Measurements from ENCODE around the gene IQSEC2.
A peak's percentile ranks its signal among the peaks of the same experiment; 100 is the strongest.

The IQSEC2 gene

DNA sequence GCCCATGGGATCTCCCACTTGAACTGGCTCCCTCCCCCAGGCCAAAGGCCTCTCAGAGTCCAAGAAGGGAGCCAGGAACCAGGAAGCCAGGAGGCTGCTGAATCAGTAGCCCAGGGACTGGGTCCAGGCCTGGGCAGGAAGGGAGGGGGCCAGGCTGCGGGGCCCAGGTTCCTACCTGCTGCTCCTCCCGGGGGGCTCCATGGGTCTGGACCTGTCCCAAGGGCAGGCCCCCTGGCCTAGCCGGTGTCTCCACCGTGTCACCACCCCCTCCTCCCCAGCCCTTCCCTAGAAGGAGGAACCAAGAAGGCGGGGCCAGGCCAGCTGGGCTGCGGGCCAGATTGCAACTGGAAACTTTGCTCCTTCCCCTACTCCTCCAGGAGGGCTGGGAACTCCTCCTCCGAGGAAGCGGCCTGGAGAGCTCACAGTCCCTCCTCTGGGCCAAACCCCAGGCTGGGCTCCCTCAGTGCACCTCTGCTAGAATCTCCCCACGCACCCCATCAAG, at the start of gene IQSEC2:
Gene IQSEC2, minus strand, starts transcription at position 264 of the 502 bp plus-strand sequence.
- TF ChIP-seq, protein P1, sequence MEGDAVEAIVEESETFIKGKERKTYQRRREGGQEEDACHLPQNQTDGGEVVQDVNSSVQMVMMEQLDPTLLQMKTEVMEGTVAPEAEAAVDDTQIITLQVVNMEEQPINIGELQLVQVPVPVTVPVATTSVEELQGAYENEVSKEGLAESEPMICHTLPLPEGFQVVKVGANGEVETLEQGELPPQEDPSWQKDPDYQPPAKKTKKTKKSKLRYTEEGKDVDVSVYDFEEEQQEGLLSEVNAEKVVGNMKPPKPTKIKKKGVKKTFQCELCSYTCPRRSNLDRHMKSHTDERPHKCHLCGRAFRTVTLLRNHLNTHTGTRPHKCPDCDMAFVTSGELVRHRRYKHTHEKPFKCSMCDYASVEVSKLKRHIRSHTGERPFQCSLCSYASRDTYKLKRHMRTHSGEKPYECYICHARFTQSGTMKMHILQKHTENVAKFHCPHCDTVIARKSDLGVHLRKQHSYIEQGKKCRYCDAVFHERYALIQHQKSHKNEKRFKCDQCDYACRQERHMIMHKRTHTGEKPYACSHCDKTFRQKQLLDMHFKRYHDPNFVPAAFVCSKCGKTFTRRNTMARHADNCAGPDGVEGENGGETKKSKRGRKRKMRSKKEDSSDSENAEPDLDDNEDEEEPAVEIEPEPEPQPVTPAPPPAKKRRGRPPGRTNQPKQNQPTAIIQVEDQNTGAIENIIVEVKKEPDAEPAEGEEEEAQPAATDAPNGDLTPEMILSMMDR (conservative IDR thresholded peaks at IDR 0.05), result no peak
- H3K27ac ChIP-seq, result peak within 1 kb of the TSS; percentile 52; the same call in 1 of the 2 replicates

DNA sequence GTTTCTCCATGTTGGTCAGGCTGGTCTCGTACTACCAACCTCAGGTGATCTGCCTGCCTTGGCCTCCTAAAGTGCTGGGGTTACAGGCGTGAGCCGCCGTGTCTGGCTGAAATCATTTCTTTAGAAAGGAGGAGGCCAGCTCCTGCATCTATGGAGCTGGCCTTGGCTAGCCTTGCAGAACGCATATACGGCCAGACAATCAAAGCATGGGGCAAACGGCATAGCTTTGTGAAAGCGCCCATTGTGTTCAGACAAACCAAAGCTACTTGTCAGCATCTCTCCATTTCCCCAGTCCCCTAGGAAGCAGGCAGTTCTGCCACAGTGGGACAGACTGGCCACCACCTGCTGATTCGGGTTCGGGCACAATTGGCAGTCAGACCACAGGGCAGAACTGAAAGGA, 48.9 kb upstream of the IQSEC2 start:
- TF ChIP-seq, protein P1 (conservative IDR thresholded peaks at IDR 0.05), result no peak
- H3K27ac ChIP-seq, result no peak overlapping the region

DNA sequence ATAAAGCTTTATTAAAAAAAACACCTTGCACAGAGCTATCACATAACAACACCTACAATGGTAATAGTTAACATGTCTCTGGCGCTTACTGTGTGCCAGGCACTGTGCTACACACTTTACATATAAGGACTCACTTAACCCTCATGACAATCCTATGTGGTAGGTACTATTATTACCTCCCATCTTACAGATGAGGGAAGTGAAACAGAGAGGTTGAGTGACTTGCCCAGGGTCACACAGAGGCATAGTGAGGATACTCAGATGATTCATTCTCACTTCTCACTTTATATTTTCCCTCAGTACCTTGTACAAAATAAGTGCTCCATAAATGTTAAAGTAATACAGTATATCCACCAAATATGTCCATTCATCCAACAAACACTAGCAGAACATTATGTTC, 43.4 kb upstream of the IQSEC2 start:
- TF ChIP-seq, protein P1 (conservative IDR thresholded peaks at IDR 0.05), result no peak
- H3K27ac ChIP-seq, result no peak overlapping the region

DNA sequence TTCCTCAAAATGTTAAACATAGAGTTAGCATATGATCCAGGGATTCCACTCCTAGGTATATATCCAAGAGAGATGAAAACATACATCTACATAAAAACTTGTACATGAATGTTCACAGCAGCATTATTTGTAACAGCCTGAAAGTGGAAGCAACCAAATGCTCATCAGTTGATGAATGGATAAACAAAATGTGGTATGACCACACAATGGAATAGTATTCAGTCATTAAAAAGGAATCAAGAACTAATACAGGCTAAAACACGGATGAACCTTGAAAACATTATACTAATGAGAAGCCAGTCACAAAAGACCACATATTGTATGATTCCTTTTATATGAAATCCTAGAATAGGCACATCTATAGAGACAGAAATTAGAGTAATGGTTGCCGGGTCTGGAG, 42.7 kb upstream of the IQSEC2 start:
- TF ChIP-seq, protein P1 (conservative IDR thresholded peaks at IDR 0.05), result no peak
- H3K27ac ChIP-seq, result no peak overlapping the region

DNA sequence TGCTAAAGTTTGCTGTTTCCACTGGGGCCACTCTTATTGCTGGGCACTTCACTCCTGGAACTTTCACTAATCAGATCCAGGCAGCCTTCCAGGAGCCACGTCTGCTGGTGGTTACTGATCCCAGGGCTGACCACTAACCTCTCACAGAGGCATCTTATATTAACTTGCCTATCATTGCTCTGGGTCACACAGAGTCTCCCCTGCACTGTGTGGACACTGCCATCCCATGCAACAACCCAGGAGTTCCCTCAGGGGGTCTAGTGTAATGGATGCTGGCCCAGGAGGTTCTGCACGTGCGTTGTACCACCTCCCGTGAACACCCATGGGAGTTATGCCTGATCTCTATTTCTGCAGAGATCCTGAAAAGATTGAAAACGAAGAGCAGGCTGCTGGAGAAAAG, 41.8 kb upstream of the IQSEC2 start:
- TF ChIP-seq, protein P1 (conservative IDR thresholded peaks at IDR 0.05), result no peak
- no peak overlapping the region for H3K27ac ChIP-seq

DNA sequence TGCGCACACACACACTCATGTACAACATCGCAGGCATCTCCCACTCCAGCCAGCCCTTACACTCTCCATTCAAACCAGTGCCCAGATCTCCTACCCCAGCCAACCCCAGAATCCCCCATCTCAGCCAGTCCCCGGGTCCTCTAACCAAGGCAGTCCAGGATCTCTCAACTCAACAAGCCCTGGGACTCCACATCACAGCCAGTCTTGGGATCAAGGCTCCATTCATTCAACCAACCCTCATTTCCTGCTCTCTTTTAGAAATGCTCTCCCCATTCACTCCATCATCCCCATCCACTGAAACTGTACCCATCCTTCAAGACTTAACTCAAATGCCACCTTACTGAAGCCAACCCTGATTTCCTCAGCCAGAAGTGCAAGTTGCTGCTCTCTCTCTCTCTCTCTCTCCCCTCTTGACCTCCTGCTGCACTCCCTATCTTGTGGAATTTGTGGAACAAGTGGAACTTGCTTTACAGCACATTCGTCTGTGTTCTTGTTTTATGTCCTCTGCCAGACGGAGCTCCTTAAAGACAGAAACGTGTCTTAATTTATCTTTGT, 40.6 kb upstream of the IQSEC2 start:
- H3K27ac ChIP-seq, result no peak overlapping the region
- TF ChIP-seq, protein P1 (conservative IDR thresholded peaks at IDR 0.05), result no peak

DNA sequence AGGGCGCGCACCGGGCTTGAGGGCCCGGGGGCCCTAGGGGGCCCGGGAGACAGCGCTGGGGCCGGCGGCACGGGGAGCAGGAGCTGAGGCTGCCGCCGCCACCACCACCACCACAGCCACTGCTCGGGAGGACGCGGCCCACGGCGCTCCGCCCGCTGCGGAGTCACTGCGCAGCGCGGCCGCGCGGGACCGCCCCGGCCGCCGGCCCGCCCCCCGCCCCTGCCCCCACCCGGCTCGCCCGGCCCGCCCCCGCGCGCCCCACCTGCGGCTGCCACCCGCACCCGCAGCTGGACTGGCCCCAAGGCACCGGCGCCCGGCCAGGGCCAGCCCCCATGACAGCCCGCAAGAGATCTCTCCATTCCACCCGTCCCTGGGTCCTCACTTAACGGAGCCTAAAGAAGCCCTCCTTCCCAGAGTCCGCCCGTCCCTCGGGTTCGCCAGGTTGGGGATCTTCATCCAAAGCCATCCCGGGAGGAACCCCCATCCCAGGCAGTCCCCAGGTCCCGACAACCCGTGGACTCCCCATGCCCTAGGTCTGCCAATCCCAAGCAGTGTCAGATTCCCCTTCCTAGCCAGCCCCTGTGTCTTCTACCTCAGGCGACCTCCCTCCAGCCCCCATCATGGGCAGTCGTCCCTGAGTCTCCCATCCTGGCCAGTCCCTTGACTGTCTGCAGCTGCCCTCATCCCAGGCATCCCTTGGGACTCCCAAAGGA, 40.0 kb upstream of the IQSEC2 start:
- TF ChIP-seq, protein P1 (conservative IDR thresholded peaks at IDR 0.05), result no peak
- H3K27ac ChIP-seq, result peak overlapping the region; percentile 31; the same call in 1 of the 2 replicates
